Measurements from ENCODE around the gene ZNF385B.

DNA sequence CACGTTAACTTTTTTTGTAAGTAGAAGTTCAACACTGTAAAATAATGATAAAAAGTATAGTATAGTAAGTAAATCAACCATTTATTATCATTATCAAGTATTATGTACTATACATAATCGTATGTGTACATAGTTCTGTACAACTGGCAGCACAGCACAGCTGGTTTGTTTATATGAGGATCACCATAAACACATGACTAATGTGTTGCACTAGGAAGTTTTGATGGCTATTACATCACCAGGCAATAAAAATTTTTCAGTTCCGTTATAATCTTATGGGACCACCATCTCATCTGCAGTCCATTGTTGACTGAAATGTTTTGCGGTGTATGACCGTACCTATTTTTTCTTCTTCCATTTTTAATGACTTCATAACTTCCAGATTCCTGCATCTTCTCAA is 39.2 kb upstream of the ZNF385B start:
- no peak for TF ChIP-seq EZH2phosphoT487 (conservative IDR thresholded peaks at IDR 0.05; ENCODE audit: low read length)
- TF ChIP-seq, protein P1, sequence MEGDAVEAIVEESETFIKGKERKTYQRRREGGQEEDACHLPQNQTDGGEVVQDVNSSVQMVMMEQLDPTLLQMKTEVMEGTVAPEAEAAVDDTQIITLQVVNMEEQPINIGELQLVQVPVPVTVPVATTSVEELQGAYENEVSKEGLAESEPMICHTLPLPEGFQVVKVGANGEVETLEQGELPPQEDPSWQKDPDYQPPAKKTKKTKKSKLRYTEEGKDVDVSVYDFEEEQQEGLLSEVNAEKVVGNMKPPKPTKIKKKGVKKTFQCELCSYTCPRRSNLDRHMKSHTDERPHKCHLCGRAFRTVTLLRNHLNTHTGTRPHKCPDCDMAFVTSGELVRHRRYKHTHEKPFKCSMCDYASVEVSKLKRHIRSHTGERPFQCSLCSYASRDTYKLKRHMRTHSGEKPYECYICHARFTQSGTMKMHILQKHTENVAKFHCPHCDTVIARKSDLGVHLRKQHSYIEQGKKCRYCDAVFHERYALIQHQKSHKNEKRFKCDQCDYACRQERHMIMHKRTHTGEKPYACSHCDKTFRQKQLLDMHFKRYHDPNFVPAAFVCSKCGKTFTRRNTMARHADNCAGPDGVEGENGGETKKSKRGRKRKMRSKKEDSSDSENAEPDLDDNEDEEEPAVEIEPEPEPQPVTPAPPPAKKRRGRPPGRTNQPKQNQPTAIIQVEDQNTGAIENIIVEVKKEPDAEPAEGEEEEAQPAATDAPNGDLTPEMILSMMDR (IDR thresholded peaks at IDR 0.05; ENCODE audit: insufficient read depth, low read length, poor library complexity, severe bottlenecking): no peak
